HepG2 (cell line): ENCODE measurements around the gene PLIN3. TPM values are rescaled to one million over a fixed set of nuclear protein-coding genes. Genes with fewer than 3 reads are reported as not detected.
A peak's percentile ranks its signal among the peaks of the same experiment; 100 is the strongest.

Source experiments
- DBP ChIP-seq: sonication (generic); formaldehyde crosslinking; IDR thresholded peaks from 2 replicates; pipeline ENCODE4 v1.4.0; 2020; ENCODE audit warnings: missing genetic modification reagents; ENCODE audit errors: not compliant biosample characterization
- FUBP1 ChIP-seq: sonication (generic); formaldehyde crosslinking; IDR thresholded peaks from 2 replicates; pipeline ENCODE4 v1.5.1; 2020; ENCODE audit warnings: missing genetic modification reagents, mild to moderate bottlenecking, borderline replicate concordance
- JDP2 ChIP-seq: sonication (generic); formaldehyde crosslinking; IDR thresholded peaks from 2 replicates; pipeline ENCODE4 v1.8.1; 2022; ENCODE audit warnings: missing genetic modification reagents, borderline replicate concordance
- MZF1 ChIP-seq: sonication (generic); formaldehyde crosslinking; IDR thresholded peaks from 2 replicates; pipeline ENCODE4 v1.8.1; 2023; ENCODE audit warnings: mild to moderate bottlenecking, missing genetic modification reagents, borderline replicate concordance
- NONO ChIP-seq, 2 experiments: fragments of 450-650 bp in 1 of 2; sonication (generic) in 1 of 2; formaldehyde crosslinking in 1 of 2; IDR thresholded peaks in 1 of 2; conservative IDR thresholded peaks in 1 of 2; 2 replicates each; pipeline versions ENCODE4 v1.6.1 to v1.8.0; 2017 to 2022; ENCODE audit warnings: mild to moderate bottlenecking in 1 of 2, missing genetic modification reagents in 1 of 2, moderate library complexity in 1 of 2
- SIN3B ChIP-seq: fragments of 150-350 bp; IDR thresholded peaks from 2 replicates; pipeline ENCODE4 v1.6.1; 2014; ENCODE audit warnings: low read length
- SNAPC5 ChIP-seq: sonication (generic); formaldehyde crosslinking; IDR thresholded peaks from 2 replicates; pipeline ENCODE4 v1.8.1; 2023; ENCODE audit warnings: mild to moderate bottlenecking, missing genetic modification reagents, borderline replicate concordance
- TFDP2 ChIP-seq: sonication (generic); formaldehyde crosslinking; IDR thresholded peaks from 2 replicates; pipeline ENCODE4 v1.4.0; 2020; ENCODE audit warnings: missing genetic modification reagents
- ZBTB44 ChIP-seq: sonication (generic); formaldehyde crosslinking; IDR thresholded peaks from 2 replicates; pipeline ENCODE4 v1.4.0; 2020; ENCODE audit warnings: missing genetic modification reagents
- ZBTB7B ChIP-seq: sonication (generic); formaldehyde crosslinking; IDR thresholded peaks from 2 replicates; pipeline ENCODE4 v1.4.0; 2020; ENCODE audit warnings: missing genetic modification reagents
- ZNF367 ChIP-seq: sonication (generic); formaldehyde crosslinking; IDR thresholded peaks from 2 replicates; pipeline ENCODE4 v1.4.0; 2020; ENCODE audit warnings: missing genetic modification reagents, borderline replicate concordance
- ZNF577 ChIP-seq: sonication (generic); formaldehyde crosslinking; IDR thresholded peaks from 2 replicates; pipeline ENCODE4 v1.4.0; 2020; ENCODE audit warnings: mild to moderate bottlenecking, low read depth, missing genetic modification reagents, borderline replicate concordance
- ZNF773 ChIP-seq: sonication (generic); formaldehyde crosslinking; IDR thresholded peaks from 2 replicates; pipeline ENCODE4 v1.4.0; 2020; ENCODE audit warnings: missing genetic modification reagents, borderline replicate concordance
- polyA plus RNA-seq, 8 experiments: library from polyadenylated mRNA; depleted of rRNA in 3 of 8; stranded (reverse) in 7 of 8; unstranded in 1 of 8; fragments of >200 nt; fragmentation: Illumina TruSeq in 4 of 8; extraction: Trizol in 4 of 8; gene quantifications; 2 replicates each; pipeline versions ENCODE4 v1.2.1 to v1.2.3, GENCODE V29; 2011 to 2016; ENCODE audit warnings: low read depth in 4 of 8, missing spikeins in 1 of 8, mixed read lengths in 1 of 8; ENCODE audit not compliant: insufficient read depth in 1 of 8
- total RNA-seq, 5 experiments: library from RNA; depleted of rRNA; stranded (reverse); fragments of >200 nt; fragmentation: Illumina TruSeq; extraction: Trizol; gene quantifications; 2 replicates each; pipeline ENCODE4 v1.2.3, GENCODE V29; 2016; ENCODE audit warnings: low read depth in 1 of 5
- TF ChIP-seq, protein P1 (sequence below): sonication (generic); formaldehyde crosslinking; IDR thresholded peaks from 2 replicates; pipeline ENCODE4 v1.5.1; 2020; ENCODE audit warnings: mild to moderate bottlenecking, missing genetic modification reagents, borderline replicate concordance
- TF ChIP-seq, protein P2 (sequence below): sonication (generic); formaldehyde crosslinking; IDR thresholded peaks from 2 replicates; pipeline ENCODE4 v1.4.0; 2020; ENCODE audit warnings: missing genetic modification reagents
- TF ChIP-seq, protein P3 (sequence below): sonication (generic); formaldehyde crosslinking; conservative IDR thresholded peaks from 2 replicates; pipeline ENCODE4 v1.5.0; 2020; ENCODE audit warnings: missing genetic modification reagents

Gene PLIN3
- total and polyA plus RNA-seq, 2 of the 13 experiments (the other 11 are each of a cell fraction or from before 2014, with no cell fraction given), result 49.3 to 57.9 TPM

- TF ChIP-seq, protein P1, sequence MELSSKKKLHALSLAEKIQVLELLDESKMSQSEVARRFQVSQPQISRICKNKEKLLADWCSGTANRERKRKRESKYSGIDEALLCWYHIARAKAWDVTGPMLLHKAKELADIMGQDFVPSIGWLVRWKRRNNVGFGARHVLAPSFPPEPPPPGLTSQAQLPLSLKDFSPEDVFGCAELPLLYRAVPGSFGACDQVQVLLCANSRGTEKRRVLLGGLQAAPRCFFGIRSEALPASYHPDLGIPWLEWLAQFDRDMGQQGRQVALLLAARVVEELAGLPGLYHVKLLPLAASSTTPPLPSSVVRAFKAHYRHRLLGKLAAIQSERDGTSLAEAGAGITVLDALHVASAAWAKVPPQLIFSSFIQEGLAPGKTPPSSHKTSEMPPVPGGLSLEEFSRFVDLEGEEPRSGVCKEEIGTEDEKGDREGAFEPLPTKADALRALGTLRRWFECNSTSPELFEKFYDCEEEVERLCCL (CRISPR knock-in tag), result no peak
- TF ChIP-seq TFDP2 (CRISPR knock-in tag) (peak; percentile 92), ZNF367 (CRISPR knock-in tag) (no peak), ZNF577 (CRISPR knock-in tag) (no peak), MZF1 (CRISPR knock-in tag) (no peak), FUBP1 (CRISPR knock-in tag) (no peak), SNAPC5 (CRISPR knock-in tag) (no peak), DBP (no peak), ZBTB44 (CRISPR knock-in tag) (no peak), JDP2 (CRISPR knock-in tag) (no peak), SIN3B (no peak), ZBTB7B (CRISPR knock-in tag) (no peak), NONO (IDR thresholded peaks at IDR 0.05) (no peak), NONO (CRISPR knock-in tag; conservative IDR thresholded peaks at IDR 0.05) (no peak), ZNF773 (no peak)
- TF ChIP-seq, protein P2, sequence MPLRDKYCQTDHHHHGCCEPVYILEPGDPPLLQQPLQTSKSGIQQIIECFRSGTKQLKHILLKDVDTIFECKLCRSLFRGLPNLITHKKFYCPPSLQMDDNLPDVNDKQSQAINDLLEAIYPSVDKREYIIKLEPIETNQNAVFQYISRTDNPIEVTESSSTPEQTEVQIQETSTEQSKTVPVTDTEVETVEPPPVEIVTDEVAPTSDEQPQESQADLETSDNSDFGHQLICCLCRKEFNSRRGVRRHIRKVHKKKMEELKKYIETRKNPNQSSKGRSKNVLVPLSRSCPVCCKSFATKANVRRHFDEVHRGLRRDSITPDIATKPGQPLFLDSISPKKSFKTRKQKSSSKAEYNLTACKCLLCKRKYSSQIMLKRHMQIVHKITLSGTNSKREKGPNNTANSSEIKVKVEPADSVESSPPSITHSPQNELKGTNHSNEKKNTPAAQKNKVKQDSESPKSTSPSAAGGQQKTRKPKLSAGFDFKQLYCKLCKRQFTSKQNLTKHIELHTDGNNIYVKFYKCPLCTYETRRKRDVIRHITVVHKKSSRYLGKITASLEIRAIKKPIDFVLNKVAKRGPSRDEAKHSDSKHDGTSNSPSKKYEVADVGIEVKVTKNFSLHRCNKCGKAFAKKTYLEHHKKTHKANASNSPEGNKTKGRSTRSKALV, result no peak
- TF ChIP-seq, protein P3, sequence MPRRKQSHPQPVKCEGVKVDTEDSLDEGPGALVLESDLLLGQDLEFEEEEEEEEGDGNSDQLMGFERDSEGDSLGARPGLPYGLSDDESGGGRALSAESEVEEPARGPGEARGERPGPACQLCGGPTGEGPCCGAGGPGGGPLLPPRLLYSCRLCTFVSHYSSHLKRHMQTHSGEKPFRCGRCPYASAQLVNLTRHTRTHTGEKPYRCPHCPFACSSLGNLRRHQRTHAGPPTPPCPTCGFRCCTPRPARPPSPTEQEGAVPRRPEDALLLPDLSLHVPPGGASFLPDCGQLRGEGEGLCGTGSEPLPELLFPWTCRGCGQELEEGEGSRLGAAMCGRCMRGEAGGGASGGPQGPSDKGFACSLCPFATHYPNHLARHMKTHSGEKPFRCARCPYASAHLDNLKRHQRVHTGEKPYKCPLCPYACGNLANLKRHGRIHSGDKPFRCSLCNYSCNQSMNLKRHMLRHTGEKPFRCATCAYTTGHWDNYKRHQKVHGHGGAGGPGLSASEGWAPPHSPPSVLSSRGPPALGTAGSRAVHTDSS (CRISPR knock-in tag), result no peak
Measured at GRCh38 chr19:4815426-4816201, 51.9 kb downstream of the PLIN3 start (continued).
